Stimulated activated CD8-positive, alpha-beta memory T cell treated with anti-CD3 and anti-CD28 coated beads, Interleukin-7, amount 100 ng/mL, for 4 hours (primary cell): ENCODE results near the gene INO80E.
"Not testable (repeated sequence)": the region's sequence is repeated elsewhere in the genome, so short reads cannot be mapped to it uniquely, and the experiment has no call there.

Source experiments
- DNase-seq, 2 donors: peaks; one replicate each; pipeline ENCODE4 v3.0.0-alpha.2; 2020; ENCODE audit warnings: low read depth in 2 of 2

INO80E gene

DNA sequence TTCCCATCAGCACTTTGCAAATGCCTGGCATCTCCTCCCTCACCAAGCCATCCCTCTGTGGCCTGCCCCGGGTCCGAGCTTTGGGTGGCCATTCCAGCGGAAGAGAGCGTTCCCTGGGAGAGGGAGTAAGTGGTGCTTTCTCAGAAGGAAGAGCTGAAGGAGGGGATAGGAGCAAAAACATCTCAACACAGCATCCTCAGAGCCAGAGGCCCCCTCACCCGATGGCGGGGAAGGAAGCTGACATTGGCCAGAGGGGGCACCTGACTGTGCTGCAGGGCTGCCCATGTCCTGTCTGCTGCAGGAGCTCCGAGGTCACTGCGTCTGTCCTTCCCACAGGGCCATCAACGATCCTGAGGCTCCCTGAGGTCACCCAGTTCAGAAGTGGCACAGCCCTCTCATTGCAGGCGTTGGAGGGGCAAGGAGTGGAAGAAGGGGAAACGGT is 35.5 kb downstream of the INO80E start:
- no peak for DNase-seq

DNA sequence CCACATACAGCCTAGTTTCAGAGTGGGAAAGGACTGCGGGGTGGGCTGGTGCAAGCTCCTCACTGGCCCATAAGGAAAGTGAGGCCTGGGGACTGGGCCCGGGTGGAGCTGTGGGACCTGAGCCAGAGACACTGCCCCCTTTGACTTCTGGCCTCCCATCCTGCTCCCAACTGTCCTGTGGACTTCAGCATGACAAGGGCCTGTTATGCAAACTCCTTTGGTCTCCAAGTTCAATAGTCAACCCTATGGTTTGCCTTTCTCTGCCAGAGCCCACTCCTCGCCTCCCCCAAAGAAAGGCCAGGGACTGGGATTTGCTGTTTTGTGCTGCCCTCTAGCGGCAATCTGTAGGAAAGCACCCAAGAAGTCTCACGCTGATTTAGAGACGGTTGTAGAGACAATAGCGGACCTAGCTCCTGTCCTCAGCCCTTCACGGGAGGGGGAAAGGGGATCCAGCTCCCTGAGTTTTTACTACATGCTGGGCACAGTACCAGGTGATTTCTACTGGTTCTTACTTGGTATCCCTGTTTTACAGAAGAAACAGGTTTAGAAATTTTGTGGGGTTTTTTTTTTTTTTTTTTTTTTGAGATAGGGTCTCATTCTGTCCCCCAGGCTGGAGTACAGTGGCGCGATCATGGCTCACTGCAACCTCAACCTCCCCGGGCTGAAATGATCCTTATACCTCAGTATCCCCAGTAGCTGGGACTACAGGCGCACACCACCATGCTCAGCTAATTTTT is 36.2 kb downstream of the INO80E start:
- peak; percentile 17 to 41 for DNase-seq

DNA sequence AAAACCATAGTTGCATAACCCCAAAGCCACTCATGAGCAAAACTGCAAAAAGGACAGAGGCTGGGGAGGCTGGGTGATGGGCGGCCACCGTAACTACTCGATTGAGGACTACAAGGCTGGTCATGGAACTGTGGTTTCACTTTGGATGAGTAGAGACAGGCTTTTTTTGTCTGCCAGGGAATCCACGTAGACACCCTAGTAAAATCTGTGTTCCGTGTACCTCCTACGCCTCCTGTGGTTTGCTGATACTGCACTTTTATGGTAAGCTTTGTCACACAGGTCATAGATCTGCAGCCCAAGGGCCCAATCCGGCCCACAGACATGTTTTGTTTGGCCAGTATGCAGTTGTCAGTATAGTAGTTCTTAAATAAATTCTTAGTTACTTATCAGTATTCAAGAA is 37.2 kb downstream of the INO80E start:
- DNase-seq: no peak

DNA sequence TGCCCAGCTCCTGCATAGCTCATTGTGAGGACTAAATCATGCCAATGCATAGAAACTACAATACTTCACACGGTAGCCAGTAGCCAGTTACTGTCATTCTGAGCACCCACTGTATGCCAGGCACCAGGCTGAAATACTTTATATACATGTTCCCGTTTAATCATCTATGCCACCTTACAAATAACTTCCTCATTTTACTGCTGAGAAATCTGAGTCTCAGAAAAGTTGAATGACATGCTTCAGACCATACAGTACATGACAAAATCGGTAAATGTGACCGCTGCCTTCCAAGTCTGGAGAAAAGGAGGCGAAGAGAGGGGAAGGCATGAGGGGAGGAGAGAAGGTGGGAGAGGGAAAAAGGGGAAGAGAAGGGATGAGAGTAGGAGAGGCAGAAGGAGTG is 44.2 kb downstream of the INO80E start:
- no peak for DNase-seq

DNA sequence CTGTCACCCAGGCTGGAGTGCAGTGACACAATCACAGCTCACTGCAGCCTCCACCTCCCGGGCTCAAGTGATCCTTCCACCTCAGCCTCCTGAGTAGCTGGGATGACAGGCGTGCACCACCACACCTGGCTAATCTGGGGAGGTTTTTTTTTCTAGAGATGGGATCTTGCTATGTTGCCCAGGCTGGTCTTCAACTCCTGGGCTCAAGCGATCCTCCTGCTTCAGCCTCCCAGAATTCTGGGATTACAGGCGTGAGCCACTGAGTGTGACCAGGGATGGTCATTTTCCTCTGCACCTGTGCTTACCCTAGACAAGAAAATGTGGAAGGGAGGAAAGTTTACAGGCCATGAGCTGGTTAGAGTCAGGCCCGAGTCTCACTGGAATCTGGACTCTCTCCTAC is 44.6 kb downstream of the INO80E start:
- DNase-seq: not testable (repeated sequence)

DNA sequence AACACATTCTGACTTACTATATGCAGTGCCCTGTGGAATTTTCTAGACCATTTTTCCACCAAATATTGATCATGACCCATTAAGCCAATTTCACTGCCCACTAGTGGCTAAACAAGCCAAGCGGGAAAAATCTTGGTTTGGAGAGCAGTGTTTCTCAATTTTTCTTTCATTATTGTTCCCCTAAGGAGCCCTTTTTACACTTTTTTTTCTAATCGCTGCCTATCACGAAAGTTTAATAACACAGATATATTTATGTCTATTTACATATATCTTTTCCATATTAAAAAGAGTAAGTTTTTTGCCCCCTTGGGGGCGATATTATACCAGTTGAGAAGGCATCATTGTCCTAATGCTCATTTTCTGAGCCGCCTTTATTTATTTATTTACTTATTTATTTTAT is 45.8 kb downstream of the INO80E start:
- no peak for DNase-seq

DNA sequence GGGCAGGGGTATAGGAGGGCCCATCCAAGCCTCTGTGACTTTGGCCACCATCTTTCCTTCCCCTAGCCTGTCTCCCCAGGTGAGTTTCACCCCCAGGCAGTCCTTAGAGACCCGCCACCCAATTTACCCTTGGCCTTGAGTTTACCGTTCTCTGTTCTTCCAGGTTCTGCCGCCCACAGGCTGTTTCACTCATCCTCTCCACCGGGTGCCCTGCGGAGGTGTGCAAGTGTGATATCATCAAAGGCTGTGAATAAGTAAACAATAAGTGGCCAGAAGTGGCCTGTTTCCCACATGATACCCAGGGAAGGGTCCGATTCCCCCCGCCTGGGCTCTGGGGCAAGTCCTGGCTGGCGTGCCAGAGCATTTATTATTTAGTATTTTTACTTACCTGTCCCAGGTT is 50.1 kb downstream of the INO80E start:
- DNase-seq: no peak

DNA sequence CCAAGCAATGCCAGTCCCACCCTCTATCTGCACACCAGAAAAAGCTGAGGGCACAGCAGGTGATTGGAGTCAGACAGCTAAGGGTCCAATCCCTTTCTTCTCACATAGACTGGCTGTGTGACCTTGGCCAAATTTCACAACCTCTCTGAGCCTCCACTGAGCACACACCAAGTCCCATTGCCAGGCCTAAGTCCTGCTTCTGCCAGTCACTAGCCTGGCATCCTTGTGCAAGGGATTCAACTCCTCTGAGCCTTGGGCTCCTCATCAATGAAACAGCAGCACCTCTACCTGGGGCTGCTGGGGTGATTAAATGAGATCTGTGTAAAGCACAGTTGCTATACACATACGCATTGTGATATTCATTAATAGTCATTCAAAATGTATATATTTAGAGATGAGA is 50.5 kb downstream of the INO80E start:
- no peak for DNase-seq

DNA sequence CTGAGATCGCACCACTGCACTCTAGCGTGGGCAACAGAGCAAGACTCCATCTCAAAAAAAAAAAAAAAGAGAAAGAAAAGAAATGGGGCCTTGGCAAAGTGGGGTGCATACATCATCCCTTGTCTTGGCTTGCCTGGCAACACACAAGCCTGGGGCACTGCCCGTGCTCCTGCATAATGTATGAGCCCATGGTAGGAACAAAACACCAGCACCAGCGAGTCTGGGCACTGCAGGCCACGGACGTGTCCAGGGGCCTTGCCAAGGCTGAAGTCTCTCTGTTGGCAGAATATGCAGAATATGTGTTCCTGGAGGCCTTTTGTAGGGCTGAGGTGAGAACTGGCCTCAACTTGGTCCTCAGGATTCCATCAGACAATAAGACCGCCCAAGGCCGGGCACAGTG is 53.8 kb downstream of the INO80E start:
- DNase-seq: no peak

DNA sequence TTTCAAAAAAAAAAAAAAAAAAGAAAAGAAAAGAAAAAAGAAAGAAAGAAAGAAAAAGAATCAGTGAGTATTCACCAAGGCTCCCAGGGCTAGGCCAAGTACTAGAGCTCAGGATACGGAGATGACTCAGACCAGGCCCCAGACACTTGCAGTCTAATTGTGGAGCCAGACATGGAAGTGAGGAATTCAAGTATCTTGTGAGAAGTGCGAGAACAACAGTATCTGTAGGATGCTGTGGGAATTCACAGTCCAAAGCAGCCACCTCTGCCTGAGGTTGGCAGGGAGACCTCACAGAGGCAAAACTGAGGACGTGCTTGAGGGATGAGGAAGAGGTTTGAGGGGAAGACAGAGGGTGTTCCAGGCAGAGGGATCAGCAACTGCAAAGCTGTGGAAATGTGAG is 55.5 kb downstream of the INO80E start:
- no peak for DNase-seq

DNA sequence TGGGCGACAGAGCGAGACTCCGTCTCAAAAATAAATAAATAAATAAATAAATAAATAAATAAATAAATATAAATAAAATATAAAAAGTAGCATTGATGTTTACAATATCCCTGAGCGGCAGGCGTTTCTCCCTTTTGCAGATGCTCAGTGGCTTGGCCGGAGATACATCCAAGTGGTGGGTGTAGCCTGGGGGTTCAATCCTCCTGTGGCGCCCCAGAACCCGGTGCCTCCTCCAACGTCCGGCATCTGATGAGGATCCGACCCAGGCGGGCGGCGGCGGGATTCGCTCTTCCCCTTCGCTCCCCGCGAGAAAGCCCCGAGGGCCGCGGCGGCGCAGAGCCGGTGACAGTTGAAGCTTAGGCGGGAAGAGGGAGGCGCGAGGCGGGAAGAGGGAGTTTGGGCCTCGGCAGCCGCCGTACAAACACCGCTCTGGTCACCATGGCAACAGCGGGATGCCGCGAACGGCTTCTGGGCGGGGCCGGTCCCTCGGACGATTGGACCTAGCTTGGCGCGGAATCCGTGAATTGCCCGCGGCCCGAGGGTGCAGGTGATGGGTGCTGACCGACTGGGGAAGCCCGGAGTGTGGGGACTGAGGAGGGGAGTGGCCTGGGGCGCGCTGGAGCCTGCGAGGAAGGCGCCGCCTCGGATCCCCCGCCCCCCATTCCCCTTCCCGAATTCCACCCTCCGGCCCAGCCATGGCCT is 56.8 kb downstream of the INO80E start:
- peak; percentile 82 to 85 for DNase-seq

DNA sequence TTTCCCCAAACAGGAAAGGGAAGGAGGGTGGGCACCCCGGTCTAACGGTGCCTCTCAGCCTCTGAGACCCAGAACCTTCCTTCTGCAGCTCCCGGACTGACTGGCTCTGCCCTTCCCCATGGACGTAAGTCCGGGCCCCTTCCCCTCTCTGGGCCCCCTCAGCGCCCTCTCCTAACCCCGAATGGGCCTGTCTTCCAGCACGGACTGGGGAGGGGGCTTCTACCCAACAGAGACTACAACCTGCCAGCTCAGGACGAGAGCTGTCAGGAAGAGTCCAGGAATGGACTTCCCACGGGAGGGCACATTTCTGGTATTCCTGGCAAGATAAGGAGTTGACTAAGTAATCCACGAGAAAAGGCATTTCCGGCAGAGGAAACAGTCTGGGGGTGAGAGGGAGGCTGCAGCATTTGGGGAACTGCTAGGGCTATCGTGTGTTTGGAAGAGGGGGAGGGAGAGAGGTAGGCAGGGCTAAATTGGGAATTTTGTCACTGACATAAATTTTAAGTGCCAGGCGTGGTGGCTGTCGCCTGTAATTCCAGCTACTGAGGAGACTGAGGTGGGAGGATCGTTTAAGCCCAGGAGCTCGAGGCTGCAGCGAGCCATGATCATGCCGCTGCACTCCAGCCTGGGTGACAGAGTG is 57.5 kb downstream of the INO80E start:
- DNase-seq: no peak

DNA sequence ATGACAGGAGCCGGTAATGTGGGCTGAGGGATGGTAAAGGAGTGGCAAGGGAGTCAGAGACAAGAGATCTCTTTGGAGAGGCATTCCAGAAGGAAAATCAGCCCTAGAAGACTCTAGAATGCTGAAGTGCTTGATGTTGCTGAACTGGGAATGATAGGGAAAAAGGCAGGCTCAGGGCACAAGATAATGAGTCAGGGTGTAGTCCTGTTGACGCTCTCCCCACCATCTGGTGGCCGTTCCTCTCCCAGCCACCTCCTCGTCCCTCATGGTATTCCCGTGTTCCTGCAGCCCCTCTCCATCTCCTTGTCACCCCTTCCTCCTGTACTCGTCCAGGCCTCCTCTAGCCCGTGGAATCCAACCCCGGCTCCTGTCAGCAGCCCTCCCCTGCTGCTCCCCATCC is 58.4 kb downstream of the INO80E start:
- no peak for DNase-seq

DNA sequence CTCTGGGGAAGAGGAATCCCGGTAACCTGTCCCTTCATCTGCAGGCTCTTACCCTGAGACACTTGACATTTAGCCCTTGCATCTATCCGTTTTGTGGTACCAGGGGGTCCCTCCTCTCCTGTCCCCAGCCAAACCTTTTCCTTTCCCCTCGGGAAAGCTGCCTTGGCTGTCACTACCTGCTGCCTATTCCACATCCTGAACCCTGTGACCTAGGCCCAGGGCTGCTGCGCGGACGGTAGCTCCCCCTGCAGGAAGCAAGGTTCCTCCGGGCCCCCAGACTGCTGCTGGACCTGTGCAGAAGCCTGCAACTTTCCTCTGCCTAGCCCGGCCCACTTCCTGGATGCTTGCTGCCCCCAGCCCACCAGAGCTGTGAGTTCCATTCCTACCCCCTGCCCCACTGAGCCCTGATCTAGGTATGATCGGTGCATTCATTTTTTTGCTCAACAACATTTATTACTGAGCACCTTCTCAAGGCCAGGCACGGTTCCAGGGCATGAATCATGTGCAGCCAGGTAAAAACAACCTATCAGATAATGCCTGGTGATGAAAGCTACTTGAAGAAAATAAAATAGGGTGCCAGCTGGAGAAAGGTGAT is 59.0 kb downstream of the INO80E start:
- DNase-seq: no peak
